H7 (cell line): ENCODE measurements around the gene WWP2. TPM values are rescaled to one million over a fixed set of nuclear protein-coding genes. Genes with fewer than 3 reads are reported as not detected.
"Not testable (repeated sequence)": the region's sequence is repeated elsewhere in the genome, so short reads cannot be mapped to it uniquely, and the experiment has no call there.

Source experiments
- DNase-seq: peaks from one replicate; pipeline ENCODE4 v3.0.0; 2012
- H3K27me3 ChIP-seq: 2 replicates; pipeline ENCODE4 v1.6.0; 2011; ENCODE audit warnings: mild to moderate bottlenecking, low read length; ENCODE audit not compliant: control insufficient read depth, insufficient read depth
- H3K36me3 ChIP-seq: replicated peaks from 2 replicates; pipeline ENCODE4 v1.5.1; 2011; ENCODE audit warnings: low read length; ENCODE audit not compliant: control insufficient read depth, insufficient read depth
- H3K4me3 ChIP-seq: 2 replicates; pipeline ENCODE4 v1.5.1; 2011; ENCODE audit warnings: low read depth, mild to moderate bottlenecking, control low read depth, low read length, moderate library complexity; ENCODE audit not compliant: insufficient read depth
- total RNA-seq: library from RNA; depleted of rRNA; stranded (reverse); fragments of >200 nt; shearing (Covaris generic); gene quantifications from 2 replicates; pipeline ENCODE4 v1.2.3, GENCODE V29; 2014

The WWP2 gene
- total RNA-seq, 1 experiment from 2014 or later = 28.3 TPM

DNA sequence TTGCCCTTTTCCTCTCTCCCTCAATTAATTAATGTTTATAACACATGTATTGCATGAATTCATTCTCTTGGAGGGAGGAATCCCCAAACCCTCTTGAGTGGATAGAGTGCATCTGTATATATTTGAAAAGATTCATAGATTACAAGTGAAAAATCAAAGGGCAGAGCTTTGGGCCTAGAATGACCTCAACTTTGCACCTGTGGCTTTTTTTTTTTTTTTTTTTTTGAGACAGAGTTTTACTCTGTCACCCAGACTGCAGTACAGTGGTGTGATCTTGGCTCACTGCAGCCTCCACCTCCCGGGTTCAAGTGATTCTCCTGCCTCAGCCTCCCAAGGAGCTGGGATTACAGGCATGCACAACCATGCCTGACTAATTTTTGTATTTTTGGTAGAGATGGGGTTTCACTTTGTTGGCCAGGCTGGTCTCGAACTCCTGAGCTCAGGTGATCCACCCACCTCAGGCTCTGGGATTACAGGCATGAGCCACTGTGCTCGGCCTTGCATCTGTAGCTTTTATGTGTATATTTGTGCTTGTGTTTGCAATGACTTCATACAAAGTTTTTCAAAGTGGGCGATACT, 62.5 kb downstream of the WWP2 start:
- H3K36me3 ChIP-seq, H3K27me3 ChIP-seq, DNase-seq, H3K4me3 ChIP-seq: not testable (repeated sequence)

DNA sequence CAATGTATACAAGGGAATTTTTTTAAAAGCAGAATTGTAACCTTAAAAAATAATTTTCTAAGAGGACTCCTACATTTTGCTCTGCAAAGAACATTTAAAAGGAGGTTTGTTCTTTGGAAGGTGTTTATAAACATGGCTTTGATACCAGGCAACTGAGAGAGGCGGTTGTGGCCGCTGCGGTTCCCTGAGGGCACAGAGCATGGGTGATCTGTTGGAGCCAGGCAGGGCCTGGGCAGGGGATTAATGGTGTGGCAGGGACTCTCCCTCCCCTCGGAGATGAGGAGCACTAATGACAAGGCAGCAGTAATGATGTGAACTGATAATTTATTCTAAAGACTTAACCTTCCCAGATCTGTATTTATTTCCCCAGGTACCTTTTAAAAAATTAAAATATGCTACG, 65.4 kb downstream of the WWP2 start:
- DNase-seq = no peak
- no peaks in the 10 kb centered on the region for H3K36me3 ChIP-seq
- no peaks in the 10 kb centered on the region for H3K27me3 ChIP-seq
- no peak overlapping the region for H3K4me3 ChIP-seq

- H3K4me3 ChIP-seq = no peak overlapping the region
- H3K27me3 ChIP-seq = no peaks in the 10 kb centered on the region
Measured at GRCh38 chr16:69829338-69829737, 67.2 kb downstream of the WWP2 start.

DNA sequence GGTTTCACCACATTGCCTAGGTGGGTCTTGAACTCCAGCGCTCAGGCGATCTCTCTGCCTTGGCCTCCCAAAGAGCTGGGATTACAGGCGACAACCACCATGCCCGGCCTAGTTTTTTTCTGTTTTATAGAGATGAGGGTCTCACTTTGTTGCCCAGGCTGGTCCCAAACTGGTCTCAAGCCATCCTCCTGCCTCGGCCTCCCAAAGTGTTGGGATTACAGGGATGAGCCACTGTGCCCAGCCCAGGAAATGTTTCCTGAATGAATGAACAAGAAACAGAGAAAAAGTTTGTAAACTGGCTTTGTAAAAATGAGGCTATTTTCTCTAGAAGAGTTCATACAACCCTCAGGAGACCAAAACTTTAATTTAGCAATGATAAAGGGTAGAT, 68.0 kb downstream of the WWP2 start:
- no peak for DNase-seq
- no peak overlapping the region for H3K4me3 ChIP-seq

More at GRCh38 chr16:69829338-69829737, 67.2 kb downstream of the WWP2 start:
- DNase-seq = no peak
- H3K36me3 ChIP-seq = no peaks in the 10 kb centered on the region

DNA sequence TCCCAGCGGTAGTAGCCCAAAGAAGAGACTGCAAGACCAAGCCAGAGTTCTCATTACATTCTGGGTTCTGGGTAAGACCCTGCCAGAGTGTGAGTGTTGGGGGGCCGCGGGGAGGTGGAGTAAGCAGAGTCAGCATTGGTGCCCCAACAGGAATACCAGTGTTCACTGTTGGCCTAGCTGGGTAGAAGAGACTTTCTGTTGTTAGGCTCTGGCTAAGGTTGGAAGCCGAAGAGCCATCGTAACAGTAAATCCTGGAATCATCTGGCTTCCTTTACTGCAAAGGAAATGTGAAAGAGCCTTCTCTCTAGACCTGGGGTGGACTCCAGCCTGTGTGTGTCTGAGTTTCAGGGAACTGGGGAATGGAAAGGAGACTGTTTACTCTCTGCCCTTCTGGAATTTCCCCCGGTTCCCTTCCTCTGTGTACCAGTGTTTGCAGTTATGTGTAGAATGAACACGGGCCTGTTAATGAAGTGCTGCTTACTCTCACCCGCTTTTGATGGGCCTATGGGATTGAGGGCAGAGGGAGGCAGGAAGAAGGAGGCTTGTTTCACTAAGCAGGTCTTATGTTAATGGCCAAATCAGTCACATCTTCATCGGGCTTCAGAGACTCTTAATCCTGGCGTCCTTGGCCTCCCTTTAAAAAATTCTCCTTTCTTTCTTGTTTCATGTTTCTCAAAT, 68.5 kb downstream of the WWP2 start:
- DNase-seq = no peak
- Histone ChIP-seq H3K36me3 (no peaks in the 10 kb centered on the region), H3K27me3 (no peaks in the 10 kb centered on the region), H3K4me3 (no peak overlapping the region)

More for the DNA sequence above, 68.0 kb downstream of the WWP2 start:
- H3K36me3 ChIP-seq = no peaks in the 10 kb centered on the region
- H3K27me3 ChIP-seq = no peaks in the 10 kb centered on the region

DNA sequence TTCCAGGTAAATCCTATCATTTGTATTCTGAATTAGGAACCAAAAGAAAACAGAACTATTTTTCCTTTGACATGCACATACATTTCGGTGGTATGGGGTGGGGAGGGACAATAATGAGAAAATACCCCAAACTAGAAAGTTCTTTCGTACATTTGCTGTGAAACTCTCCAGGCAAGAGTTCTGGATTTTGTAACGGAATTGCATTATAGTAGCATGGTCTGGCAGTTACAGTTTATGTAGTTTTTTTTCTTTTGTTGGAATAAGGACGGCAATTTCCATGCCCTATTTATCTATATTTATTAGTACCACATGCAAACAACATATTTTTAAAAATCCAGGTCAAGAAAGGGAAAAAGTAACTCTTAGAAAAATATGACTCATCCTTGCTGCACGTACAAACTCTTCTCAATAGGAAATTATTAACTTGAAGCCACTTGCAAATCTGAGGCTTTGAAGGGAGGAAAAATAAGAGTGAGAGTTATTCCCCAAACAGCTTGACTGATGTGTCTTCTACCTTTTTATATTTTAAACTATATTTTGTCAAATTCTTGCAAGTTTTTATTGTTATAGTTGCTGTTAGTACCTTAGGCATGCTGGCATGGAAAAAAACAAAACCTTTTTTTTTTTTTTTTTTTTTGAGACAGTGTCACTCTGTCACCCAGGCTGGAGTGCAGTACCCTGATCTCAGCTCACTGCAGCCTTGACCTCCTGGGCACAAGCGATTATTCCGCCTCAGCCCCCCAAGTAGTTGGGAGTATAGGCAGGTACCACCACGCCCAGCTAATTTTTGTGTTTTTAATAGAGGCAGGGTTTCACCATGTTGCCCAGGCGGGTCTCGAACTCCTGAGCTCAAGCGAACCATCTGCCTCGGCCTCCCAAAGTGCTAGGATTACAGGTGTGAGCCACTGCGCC, 69.3 kb downstream of the WWP2 start:
- Histone ChIP-seq H3K36me3 (no peaks in the 10 kb centered on the region), H3K4me3 (no peak overlapping the region), H3K27me3 (no peaks in the 10 kb centered on the region)
- no peak for DNase-seq

- no peaks in the 10 kb centered on the region for H3K27me3 ChIP-seq
- H3K36me3 ChIP-seq = no peaks in the 10 kb centered on the region
- H3K4me3 ChIP-seq = no peak overlapping the region
- DNase-seq = peak; percentile 38
Measured at GRCh38 chr16:69833357-69834282, 71.5 kb downstream of the WWP2 start.

- no peak overlapping the region for H3K4me3 ChIP-seq
- no peaks in the 10 kb centered on the region for H3K27me3 ChIP-seq
- DNase-seq = no peak
- H3K36me3 ChIP-seq = no peaks in the 10 kb centered on the region
Measured at GRCh38 chr16:69834807-69835466, 72.8 kb downstream of the WWP2 start.

DNA sequence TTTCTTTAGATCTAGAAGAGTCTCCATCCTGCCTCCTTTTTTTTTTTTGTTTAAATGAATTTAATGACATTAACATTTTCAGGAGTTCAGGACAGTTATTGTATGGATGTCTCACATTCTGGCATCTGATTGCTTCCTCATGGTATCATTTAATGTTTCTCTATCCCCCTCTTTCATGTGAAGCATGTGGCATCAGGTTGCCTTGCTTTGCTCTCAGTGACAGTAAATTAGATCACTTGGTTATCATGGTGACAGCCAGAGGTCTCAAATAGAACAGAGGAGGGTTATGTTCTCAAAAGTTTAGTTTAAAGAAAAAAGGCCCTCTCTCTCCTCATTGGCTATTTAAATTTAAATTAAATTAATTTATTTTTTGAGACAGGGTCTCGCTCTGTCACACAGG, 74.1 kb downstream of the WWP2 start:
- Histone ChIP-seq H3K36me3 (no peaks in the 10 kb centered on the region), H3K4me3 (no peak overlapping the region), H3K27me3 (no peaks in the 10 kb centered on the region)
- no peak for DNase-seq

- Histone ChIP-seq H3K36me3 (no peaks in the 10 kb centered on the region; the same call in 1 of the 2 replicates), H3K27me3 (no peaks in the 10 kb centered on the region), H3K4me3 (no peak overlapping the region)
- no peak for DNase-seq
Measured at GRCh38 chr16:69837380-69837779, 75.2 kb downstream of the WWP2 start.

- no peak overlapping the region for H3K4me3 ChIP-seq
- H3K27me3 ChIP-seq = no peaks in the 10 kb centered on the region
- peak; percentile 36 for DNase-seq
- no peaks in the 10 kb centered on the region; the same call in 1 of the 2 replicates for H3K36me3 ChIP-seq
Measured at GRCh38 chr16:69838489-69838888, 76.4 kb downstream of the WWP2 start.

GRCh38 chr16:69839240-69839688, 77.1 kb downstream of the WWP2 start:
- H3K36me3 ChIP-seq = no peaks in the 10 kb centered on the region; the same call in 1 of the 2 replicates
- no peak for DNase-seq
- no peak overlapping the region for H3K4me3 ChIP-seq
- H3K27me3 ChIP-seq = no peaks in the 10 kb centered on the region

DNA sequence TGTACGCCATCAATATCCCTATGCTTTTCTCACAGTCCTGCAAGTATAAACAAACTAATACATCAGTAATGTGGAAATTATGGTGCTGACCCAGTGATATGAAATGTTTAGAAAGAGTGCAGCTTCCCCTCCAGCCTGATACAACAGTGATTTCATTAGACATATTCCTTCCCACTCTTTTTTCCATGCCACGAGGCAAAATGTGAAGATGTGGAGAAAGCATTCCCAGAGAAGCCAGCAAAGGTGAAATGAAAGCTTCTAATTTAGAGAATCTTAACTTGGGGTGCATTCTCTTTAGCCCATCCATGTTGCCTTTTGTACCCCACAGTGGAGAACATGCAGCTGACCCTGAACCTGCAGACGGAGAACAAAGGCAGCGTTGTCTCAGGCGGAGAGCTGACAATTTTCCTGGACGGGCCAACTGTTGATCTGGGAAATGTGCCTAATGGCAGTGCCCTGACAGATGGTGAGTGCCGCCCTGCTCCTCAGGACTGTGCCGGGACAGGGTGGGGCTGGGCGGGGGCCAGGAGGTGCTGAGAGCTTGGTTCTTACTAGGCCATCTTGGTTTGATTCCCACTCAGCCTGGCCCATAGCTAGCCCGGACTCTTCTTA, 77.8 kb downstream of the WWP2 start:
- no peak overlapping the region for H3K4me3 ChIP-seq

More for the DNA sequence above, 77.8 kb downstream of the WWP2 start:
- DNase-seq = no peak
- Histone ChIP-seq H3K36me3 (no peaks in the 10 kb centered on the region; the same call in 1 of the 2 replicates), H3K27me3 (no peaks in the 10 kb centered on the region)
